Ovary (tissue), 9 donors: ENCODE data around the gene RPL3. TPM values are rescaled to one million over a fixed set of nuclear protein-coding genes. Genes with fewer than 3 reads are reported as not detected.

ENCODE experiments used
- DNase-seq, 5 donors: peaks; one replicate each; pipeline ENCODE4 v3.0.0-alpha.2; 2019 to 2020
- H3K27ac ChIP-seq, 2 donors: fragments of 200-600 bp; one replicate each; pipeline versions ENCODE4 v1.5.1 to v1.8.0; 2019 to 2022
- H3K27me3 ChIP-seq: fragments of 200-600 bp; one replicate; pipeline ENCODE4 v1.8.0; 2022
- H3K36me3 ChIP-seq: fragments of 200-600 bp; sonication (generic); one replicate; pipeline ENCODE4 v1.5.1; 2019
- H3K4me1 ChIP-seq: one replicate; pipeline ENCODE4 v1.8.1; 2013; ENCODE audit warnings: mild to moderate bottlenecking, moderate library complexity; ENCODE audit not compliant: insufficient read depth
- H3K4me3 ChIP-seq: fragments of 200-600 bp; sonication (generic); one replicate; pipeline ENCODE4 v1.5.1; 2017
- H3K9me3 ChIP-seq, 2 donors: fragments of 200-600 bp in 1 of 2; sonication (generic) in 1 of 2; one replicate each; pipeline versions ENCODE4 v1.5.1 to v1.8.1; 2013 to 2019; ENCODE audit warnings: mild to moderate bottlenecking in 1 of 2, moderate library complexity in 1 of 2
- CTCF ChIP-seq, 3 donors: fragments of 450-650 bp in 2 of 3; fragments of 200-600 bp in 1 of 3; IDR thresholded peaks; one replicate each; pipeline versions ENCODE4 v1.5.1 to v1.8.0; 2016 to 2022; ENCODE audit warnings: antibody characterized with exemption in 3 of 3, mild to moderate bottlenecking in 1 of 3
- EP300 ChIP-seq: sonication (generic); formaldehyde crosslinking; IDR thresholded peaks from one replicate; pipeline ENCODE4 v1.6.1; 2017; ENCODE audit warnings: antibody characterized with exemption
- POLR2A ChIP-seq: fragments of 450-650 bp; IDR thresholded peaks from one replicate; pipeline ENCODE4 v1.6.1; 2017; ENCODE audit warnings: antibody characterized with exemption, mild to moderate bottlenecking, moderate library complexity
- WGBS, 3 donors: extraction: QIAGEN DNeasy Blood & Tissue Kit in 1 of 3; methylation state at CpG; one replicate each; pipeline versions ENCODE4 v1.1.5 to v1.1.7; 2013 to 2017; 5-methylcytosine and 5-hydroxymethylcytosine counted together
- intact Hi-C, 4 donors: fragments of 100-400 bp; cut with DNase I; formaldehyde crosslinking; loops; one replicate each; pipeline versions ENCODE4 v1.11.0 to v1.15.1; 2022 to 2023
- polyA plus RNA-seq, 2 donors: library from polyadenylated mRNA; stranded (reverse); fragments of 200-250 nt in 1 of 2; fragments of 350-450 nt in 1 of 2; fragmentation: Illumina TruSeq in 1 of 2; extraction: RNeasy Lipid Tissue Mini Kit (QIAGEN cat#74804) in 1 of 2; gene quantifications; one replicate each; pipeline ENCODE4 v1.2.3, GENCODE V29; 2013 to 2014
- total RNA-seq, 7 donors: library from RNA; depleted of rRNA in 2 of 7; stranded (reverse); fragments of >200 nt in 2 of 7; fragmentation: NEBNext Ultra II Directional in 3 of 7; extraction: Animal tissue kit (Norgen Biotek cat#: 25700) in 3 of 7; gene quantifications; one replicate each; pipeline versions ENCODE4 v1.1.0 to v1.2.4, GENCODE V29; 2016 to 2023
- donor health status: DM: no; HTN: no; CAD: no; lungs with moderate emphysema.
- donor health status: DM: no; HTN: no; CAD: no.
- donor health status: Bipolar disorder and iron deficiency.
- donor health status: DM: yes; HTN: yes; CAD: no.
- donor health status: DM: no; HTN: no; CAD: no.
- donor health status: DM: yes; HTN: yes; CAD: no.

The RPL3 gene
- total and polyA plus RNA-seq, 9 donors: 3,441 to 7,258 (median 4,727) TPM

- H3K4me1 ChIP-seq: no peaks in the 10 kb centered on the region
- intact Hi-C loops: no loop called here
Observed at GRCh38 chr22:39270280-39270679, 49.1 kb downstream of the RPL3 start.

GRCh38 chr22:39269095-39269790 is 50.2 kb downstream of the RPL3 start:
- Histone ChIP-seq H3K4me3 (no peak overlapping the region), H3K9me3 (no peaks in the 10 kb centered on the region), H3K27ac (no peak overlapping the region), H3K27me3 (no peaks in the 10 kb centered on the region), H3K4me1 (no peaks in the 10 kb centered on the region), H3K36me3 (no peaks in the 10 kb centered on the region)
- no peak for DNase-seq
- intact Hi-C loops: no loop called here
- no peak for TF ChIP-seq POLR2A
- TF ChIP-seq EP300: no peak
- TF ChIP-seq CTCF (IDR thresholded peaks at IDR 0.05): no peak
- WGBS, 3 donors: 74 to 79% (median 76%) methylated on average over 11 of the region's 11 CpGs

More at GRCh38 chr22:39270280-39270679, 49.1 kb downstream of the RPL3 start:
- no peaks in the 10 kb centered on the region for H3K36me3 ChIP-seq
- no peak overlapping the region for H3K4me3 ChIP-seq
- H3K27ac ChIP-seq: no peak overlapping the region
- 77 to 88% (median 78%) methylated on average over 5 of the region's 5 CpGs for WGBS, 3 donors
- no peak for DNase-seq
- no peaks in the 10 kb centered on the region for H3K9me3 ChIP-seq
- TF ChIP-seq EP300: no peak
- no peak for TF ChIP-seq POLR2A
- no peak for TF ChIP-seq CTCF (IDR thresholded peaks at IDR 0.05)
- H3K27me3 ChIP-seq: no peaks in the 10 kb centered on the region

GRCh38 chr22:39268645-39269044 is 50.8 kb downstream of the RPL3 start:
- 70 to 82% (median 78%) methylated on average over 7 of the region's 7 CpGs for WGBS, 3 donors
- no peak for DNase-seq
- H3K9me3 ChIP-seq: no peaks in the 10 kb centered on the region
- H3K4me1 ChIP-seq: no peaks in the 10 kb centered on the region
- H3K36me3 ChIP-seq: no peaks in the 10 kb centered on the region
- no peak overlapping the region for H3K27ac ChIP-seq
- H3K4me3 ChIP-seq: no peak overlapping the region
- no peak for TF ChIP-seq EP300
- no peaks in the 10 kb centered on the region for H3K27me3 ChIP-seq
- intact Hi-C loops: no loop called here

GRCh38 chr22:39267974-39268373 is 51.4 kb downstream of the RPL3 start:
- no peak for TF ChIP-seq CTCF (IDR thresholded peaks at IDR 0.05)
- TF ChIP-seq POLR2A: no peak
- TF ChIP-seq EP300: no peak
- Histone ChIP-seq H3K27ac (no peak overlapping the region), H3K4me1 (no peaks in the 10 kb centered on the region), H3K9me3 (no peaks in the 10 kb centered on the region), H3K27me3 (no peaks in the 10 kb centered on the region), H3K4me3 (no peak overlapping the region), H3K36me3 (no peaks in the 10 kb centered on the region)
- DNase-seq: no peak
- intact Hi-C loops: no loop called here
- WGBS, 3 donors: 91 to 96% (median 94%) methylated on average over 8 of the region's 8 CpGs

GRCh38 chr22:39266398-39267030 is 52.9 kb downstream of the RPL3 start:
- Histone ChIP-seq H3K9me3 (no peaks in the 10 kb centered on the region), H3K36me3 (no peaks in the 10 kb centered on the region), H3K27ac (no peak overlapping the region), H3K4me1 (no peaks in the 10 kb centered on the region), H3K27me3 (no peaks in the 10 kb centered on the region), H3K4me3 (no peak overlapping the region)
- DNase-seq: no peak
- TF ChIP-seq POLR2A (no peak), CTCF (IDR thresholded peaks at IDR 0.05) (no peak), EP300 (no peak)
- intact Hi-C loops: no loop called here
- 65 to 74% (median 66%) methylated on average over 12 of the region's 12 CpGs for WGBS, 3 donors
